RPMI8226 (cell line): ENCODE data around the gene ATP13A3.

ENCODE experiments used
- DNase-seq: peaks from one replicate; pipeline ENCODE4 v3.0.0-alpha.2; 2015

ATP13A3 gene

DNA sequence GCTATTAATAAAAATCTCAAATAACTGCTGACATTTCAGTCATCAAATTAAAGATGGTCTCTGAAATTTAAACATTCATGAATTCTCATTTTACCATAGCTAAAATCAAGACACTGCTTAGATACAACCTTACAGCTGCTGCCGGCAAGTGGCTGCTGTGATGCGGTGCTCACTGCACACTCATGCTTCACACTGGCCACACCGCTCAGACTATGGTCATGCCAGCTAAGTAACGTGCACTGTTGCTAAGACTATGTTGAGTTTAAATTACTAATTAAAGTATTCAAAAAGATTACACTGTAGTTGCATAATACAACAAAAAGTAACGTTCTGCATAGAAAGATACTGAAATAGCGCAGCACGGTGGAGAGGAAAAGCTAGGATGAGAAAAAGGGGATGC is 12.1 kb downstream of the ATP13A3 start:
- no peak for DNase-seq

DNA sequence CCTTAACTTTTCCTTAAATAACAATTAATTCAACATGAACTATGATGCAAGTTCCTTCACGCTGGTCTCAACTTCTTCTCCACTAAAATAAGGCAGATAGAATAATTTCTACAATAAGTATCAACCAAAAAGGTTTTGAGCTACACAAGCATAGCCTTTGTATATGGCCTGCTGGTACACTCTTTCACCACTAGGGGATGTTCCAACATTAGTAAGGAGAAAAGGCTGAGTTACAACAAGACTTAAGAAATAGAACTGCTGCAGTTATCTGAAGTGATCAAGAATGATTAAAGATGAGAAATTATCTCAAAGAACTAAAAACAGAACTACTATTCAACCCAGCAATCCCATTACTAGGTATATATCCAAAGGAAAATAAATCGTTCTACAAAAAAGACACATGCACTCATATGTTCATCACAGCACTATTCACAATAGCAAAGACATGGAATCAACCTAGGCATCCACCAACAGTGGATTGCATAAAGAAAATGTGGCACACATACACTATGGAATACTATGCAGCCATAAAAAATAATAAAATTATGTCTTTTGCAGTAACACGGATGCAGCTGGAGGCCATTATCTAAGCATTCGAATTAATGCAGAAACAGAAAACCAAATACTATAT is 14.4 kb downstream of the ATP13A3 start:
- peak; percentile 69 for DNase-seq

DNA sequence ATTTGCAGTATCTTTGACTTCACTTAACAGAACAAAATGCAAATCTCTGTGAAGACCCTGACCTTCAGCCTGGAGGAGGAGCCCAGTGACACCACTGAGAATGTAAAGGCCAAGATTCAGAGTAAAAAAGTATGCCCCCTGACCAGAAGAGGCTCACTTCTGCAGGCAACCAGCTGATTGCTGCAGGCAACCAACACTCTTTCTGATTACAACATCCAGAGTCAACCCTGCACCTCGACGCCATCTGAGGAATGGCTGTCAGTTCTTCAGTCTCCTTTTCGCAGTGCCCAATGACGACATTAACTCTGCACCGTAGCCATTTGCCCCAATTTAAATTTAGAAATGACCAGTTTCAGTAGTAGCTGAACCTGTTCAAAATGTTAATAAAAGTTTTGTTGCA is 14.9 kb downstream of the ATP13A3 start:
- no peak for DNase-seq

DNA sequence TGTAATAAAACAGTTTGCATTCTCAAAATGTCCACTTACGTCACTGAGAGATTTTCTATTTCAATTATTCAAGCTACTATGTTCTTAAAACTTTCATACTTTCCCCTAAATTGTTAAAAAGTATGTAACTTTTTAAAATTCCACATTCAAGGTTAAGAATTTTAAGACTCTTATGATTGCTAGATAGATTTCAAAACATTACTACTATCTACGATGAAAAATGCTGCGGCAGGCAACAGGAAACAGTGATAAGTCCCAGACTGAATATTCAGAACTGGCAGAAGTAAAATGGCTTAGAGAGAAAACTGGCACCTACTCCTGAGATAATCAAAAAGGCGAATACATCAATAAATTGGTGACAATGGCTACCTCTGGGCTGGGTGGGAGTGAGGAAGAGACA is 16.2 kb downstream of the ATP13A3 start:
- DNase-seq = no peak

DNA sequence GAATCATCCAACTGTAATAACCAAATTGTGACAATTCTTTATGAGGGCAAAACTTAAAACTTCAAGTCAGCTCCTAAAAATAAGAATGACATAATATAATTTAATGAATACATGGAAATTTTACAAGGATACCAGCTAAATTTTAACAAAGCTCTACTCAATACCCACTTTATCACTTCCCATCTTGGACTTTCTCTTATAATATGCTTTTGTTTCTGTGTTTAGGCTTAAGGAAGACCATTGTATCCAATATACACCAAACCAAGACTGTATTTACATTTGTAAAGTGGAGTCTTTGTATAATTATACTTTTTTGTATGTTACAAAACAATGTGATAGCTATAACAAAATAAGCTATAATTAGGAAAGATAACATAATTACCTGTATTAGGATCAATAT is 16.8 kb downstream of the ATP13A3 start:
- DNase-seq = no peak

DNA sequence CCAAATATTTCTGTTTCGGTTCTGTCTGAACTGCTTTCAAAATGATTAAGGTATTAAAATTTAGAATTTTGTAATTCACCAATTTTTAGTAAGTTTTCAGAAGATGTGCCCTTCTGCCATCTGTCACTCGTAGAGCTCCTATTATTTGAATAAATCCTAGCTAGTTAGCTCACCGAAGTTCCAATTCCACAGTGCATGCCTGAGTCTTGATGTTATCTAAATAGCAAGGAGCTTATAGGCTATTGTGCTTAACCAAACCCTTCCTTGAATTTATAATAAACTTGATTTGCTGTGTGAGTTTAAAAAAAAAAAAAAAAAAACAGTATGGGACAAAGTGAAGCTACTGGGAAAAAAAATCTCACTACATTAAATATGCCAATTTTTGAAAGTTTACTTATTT is 18.7 kb downstream of the ATP13A3 start:
- no peak for DNase-seq

DNA sequence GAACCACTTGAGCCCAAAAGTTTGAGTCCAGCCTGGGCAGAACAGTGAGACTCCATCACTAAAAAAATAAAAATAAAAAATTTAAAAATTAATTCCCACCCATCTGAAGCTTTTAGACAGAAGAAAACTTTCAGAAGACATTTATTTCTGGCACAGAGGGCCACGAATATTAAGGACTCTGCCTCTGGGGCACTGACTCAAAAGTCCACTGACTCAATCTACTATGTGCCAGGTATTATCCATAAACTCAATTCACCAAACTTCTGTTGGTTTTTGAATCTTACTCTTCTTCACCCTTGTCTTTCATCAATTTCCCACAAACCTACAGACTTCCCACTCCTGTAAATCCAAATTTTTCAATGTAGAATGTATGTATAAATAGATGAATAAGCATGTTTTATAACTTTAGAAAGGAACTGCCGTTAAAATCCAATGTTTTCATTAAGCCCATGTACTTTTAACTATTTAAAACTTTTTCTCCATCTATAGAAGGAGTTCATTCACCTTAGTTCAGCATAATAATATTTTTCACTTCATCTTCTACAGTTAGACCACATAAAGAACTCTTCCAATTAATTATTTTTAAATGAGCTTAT is 19.9 kb downstream of the ATP13A3 start:
- DNase-seq = no peak

DNA sequence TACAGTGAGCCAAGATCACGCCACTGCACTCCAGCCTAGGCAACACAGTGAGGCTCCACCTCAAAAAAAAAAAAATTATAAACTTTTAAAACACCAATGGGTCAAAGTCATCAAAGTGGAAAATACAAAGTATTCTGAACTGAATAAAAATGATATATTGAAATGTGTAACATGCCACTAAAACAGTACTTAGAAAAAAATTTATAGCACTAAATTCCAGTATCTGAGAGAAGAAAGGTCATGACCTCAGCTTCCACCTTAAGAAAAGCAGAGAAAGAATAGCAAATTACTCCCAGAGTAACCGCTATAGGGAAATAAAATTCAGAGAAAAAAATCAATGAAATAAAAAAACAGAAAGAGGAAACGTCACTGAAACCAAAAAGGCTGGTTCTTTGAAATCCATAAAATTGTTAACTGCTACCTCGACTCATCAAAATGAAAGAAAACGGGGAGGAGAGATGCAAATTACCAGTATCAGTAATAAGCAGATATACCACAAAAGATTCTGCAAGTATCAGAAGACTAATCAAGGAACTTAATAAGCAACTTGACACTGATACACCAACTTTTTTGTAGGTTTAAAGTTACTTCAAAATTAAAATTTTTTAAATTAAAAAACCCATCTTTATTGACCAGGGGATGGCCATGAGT is 20.8 kb downstream of the ATP13A3 start:
- DNase-seq = no peak

DNA sequence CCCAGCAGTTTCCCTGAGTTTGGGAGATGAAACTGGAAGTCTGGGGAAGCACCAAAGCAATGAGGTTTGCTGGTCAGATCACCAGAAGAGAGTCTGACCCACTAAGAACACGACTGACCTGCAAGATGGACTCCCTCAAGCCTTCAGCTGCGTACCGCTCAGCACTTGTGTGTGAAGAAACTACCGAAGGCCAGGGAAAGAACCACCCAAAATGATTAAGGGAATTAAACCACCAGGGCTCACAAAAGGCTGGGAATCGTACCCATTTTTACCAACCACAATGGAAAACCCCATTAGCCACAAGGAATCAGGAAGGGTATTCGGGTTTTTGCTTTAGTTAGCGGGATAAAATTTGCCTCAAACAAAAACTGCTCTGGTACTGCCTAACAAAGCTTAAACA is 21.6 kb downstream of the ATP13A3 start:
- DNase-seq = no peak

DNA sequence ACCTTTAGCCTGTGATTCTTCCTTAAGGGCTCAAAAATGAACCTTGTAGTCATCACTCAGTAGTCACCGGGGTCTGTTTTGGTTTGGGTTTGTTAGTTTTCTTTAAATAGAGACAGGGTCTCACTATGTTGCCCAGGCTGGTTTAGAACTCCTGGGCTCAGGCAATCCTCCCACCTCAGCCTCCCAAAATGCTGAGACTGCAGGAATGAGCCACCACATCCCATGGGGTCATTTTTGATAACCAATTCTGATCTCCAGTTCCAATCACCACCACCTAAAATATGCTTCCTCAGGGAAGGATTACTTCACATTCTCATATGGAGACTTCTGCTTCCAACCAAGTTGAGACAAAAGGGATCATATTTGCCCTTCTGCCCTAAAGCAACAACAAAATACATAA is 22.1 kb downstream of the ATP13A3 start:
- no peak for DNase-seq

DNA sequence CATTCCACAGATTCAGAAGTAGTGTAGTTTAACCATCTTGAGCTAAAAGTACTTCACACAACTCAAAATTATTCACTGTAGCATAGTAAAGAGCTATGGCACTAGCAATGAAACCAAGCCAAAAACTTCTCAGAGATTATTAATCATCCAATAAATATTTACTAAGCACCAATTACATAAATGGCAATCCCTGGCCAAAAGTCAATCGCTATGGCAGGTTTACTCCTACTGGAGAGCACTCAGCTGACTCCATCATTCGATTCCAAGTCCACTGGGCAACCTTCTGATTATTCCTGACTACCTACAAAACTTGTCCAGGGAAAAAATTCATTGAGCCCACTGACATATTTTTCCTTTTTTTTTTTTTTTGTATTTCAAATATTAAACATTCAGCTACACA is 23.9 kb downstream of the ATP13A3 start:
- DNase-seq = no peak

DNA sequence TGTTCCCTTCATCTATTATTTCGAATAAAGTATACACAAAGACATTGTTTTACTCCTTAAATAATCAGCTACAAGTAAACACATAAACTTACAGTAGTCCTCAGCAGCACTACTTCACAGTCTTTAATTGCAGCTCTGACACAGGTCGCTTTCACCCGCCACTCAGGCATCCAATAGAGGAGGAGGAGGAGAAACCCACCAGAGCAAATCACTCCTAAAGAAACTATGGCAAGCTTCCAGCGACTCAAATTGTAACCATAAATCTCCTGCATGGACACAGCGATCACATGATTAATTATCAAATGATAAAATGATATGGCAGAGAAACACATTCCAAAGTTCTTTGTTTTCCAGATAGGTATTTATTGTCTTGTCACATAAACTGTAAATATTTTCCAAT is 26.2 kb downstream of the ATP13A3 start:
- no peak for DNase-seq

DNA sequence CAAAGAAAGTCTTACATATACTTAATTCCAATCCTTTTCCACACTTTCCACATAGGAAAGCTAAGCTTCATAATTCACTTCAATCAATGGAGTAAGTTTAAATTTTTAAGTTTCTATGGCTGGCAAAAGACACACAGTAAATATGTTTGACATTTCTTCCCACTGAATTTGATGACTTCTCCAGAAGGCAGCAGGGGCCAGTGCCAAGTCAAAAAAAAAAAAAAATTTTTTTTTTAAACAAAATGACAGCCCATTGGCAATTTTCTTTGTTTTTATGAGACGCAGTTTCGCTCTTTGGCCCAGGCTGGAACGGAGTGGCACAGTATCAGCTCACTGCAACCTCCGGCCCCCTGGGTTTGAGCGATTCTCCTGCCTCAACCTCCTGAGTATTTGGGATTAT is 28.7 kb downstream of the ATP13A3 start:
- DNase-seq = no peak

DNA sequence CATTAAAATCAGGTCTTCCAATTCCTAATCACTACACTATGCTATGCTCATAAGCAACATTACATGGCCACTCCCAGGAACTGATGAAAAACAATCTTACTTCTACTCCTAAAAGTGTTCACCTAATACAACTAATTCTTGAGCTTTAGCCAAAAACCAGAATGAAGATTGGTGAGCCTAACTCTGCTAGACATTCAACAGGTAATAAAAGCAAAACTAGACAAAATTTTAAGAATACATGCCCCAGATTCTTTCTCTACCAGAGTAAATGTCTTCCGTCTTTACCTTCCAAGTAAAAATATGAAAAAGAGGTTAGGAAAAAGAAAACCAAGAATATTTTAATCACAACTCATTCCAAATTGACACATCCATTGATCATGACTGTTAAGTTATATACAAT is 31.3 kb downstream of the ATP13A3 start:
- DNase-seq = no peak

DNA sequence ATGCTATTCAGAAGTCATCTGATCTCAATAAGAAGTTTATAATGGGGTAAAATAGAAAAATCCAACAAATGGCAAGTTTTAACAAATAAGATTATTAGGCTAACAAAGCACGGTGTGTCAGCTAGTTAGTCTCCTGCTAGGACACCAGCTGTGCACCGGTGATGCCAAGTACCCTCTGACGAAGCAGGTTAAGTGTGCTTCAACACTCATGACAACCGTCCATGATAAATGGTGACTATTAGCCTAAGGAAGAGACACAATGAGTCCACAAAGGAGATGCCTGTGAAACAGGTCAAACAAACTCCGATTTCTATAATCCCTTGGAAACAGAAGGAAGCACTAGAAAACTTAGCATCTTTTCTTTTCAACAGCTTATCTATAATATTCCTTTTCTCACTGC is 36.5 kb downstream of the ATP13A3 start:
- DNase-seq = no peak

DNA sequence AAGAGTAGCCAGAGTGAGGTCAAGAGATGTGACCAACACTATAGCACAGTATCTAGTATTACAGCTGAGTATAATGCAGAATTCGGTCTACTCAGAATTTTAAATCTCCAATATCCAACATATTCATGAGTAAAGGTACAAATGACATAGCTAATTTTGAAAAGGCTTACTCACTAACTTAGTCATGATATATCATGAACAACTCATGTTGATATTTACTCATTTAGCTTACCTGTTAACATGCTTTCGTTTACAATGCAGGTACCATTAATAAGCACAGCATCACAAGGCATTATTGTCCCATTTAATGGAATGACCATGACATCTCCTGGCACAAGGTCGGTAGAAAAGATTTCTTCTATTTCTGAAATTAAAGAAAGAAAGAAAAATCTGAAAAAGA is 36.9 kb downstream of the ATP13A3 start:
- DNase-seq = no peak

DNA sequence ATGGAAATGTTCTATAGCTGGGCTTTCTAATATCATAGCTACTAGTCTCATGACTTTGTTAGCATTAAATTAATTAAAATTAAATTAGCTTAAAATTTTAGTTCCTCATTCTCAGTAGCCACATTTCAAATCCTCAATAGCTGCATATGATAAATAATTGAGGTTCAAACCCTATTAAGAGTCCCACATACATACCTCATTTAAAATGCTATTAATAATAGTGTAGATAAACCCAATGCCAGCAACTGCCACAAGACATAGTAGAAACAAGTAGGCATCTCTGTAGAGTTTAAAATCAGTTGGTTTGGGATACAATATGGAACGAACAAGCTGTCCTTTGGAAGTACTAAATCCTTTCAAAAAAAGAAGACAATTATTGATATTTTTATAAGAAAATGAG is 39.1 kb downstream of the ATP13A3 start:
- no peak for DNase-seq

DNA sequence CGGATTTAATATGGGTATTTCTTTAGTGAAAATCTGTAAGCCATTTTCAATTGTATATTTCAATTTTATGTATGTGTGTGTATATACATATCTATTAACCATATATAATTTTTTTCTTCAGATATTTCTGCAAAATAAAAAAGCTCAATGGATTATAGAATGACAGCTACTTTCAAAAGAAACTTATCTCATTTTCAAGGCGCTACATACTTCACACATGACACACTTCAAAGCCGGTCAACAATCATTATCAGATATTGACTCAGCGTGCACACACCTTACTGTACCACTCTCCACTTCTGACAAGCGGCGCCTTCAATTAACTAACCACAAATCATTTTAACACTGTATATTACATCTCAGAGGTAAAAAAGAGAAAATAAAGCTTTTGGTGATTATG is 39.6 kb downstream of the ATP13A3 start:
- DNase-seq = no peak

DNA sequence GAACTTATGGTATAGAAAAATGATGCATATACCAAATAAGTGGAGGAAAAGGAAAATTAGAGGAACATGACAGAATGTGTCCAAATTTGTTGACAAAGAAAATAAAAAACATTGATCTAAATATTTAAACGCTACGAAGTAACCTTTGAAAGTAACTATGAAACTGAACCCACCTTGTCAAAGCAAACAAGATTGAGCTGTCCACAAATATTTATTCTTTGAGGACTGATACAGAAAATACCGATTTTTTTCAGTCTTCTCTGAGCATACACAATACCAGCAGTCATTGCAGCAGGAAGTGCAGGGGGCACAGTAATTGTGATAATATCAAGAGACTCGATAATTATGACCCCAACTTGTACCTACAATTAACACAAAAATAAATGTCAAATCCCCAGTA is 40.0 kb downstream of the ATP13A3 start:
- no peak for DNase-seq

DNA sequence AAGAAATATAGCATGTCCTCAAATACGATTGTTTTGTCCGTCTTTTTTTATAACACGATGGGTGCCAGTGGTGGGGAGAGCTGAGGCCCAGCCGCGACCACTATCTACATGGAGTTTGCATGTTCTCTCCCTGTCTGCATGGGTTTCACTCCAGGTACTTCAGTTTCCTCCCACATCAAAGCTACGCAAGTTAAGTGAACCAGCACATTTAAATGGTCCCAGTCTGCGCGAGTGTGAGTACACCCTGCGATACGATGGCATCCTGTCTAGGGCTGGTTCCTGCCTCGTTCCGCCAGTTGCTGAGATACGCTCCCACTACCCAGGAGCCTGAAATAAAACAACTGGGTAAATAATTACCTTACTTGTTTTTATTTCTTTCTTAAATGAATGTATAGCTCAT is 40.6 kb downstream of the ATP13A3 start:
- DNase-seq = no peak

DNA sequence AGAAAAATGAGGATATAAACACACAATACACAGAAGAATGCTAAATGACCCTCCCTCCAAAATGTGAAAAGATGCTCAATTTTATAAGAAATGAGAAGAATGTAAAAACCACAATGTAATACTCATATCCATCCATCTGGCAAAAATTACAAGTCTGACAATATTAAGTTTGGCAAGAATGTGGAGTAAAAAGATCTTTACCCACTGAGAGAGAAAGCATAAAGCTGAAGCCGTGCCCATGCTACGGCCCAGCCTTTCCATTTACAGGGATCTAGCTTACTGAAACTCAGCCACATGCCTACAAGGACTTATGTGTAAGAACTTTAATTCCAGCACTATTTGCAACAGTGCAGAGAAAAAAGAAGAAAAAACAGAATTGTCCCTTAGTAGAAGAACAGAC is 42.9 kb downstream of the ATP13A3 start:
- DNase-seq = no peak

DNA sequence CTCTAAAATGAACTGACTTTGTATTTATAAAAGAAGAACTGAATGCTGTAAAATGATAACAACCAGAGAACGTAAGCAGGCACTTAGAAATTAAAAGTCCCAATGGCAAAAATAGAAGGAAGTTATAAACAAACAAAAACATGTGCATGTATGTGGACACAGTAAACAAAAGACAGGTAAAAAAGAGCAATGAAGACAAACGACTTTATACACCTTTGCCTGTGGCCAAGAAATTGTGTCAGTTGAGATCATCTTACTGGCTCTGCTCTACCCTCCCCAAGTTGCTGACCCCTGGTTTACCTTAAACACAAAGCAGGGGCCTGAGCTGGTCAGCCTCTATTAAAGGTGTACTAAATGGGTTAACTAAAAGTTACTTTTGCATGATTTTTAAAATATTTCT is 46.0 kb downstream of the ATP13A3 start:
- no peak for DNase-seq

DNA sequence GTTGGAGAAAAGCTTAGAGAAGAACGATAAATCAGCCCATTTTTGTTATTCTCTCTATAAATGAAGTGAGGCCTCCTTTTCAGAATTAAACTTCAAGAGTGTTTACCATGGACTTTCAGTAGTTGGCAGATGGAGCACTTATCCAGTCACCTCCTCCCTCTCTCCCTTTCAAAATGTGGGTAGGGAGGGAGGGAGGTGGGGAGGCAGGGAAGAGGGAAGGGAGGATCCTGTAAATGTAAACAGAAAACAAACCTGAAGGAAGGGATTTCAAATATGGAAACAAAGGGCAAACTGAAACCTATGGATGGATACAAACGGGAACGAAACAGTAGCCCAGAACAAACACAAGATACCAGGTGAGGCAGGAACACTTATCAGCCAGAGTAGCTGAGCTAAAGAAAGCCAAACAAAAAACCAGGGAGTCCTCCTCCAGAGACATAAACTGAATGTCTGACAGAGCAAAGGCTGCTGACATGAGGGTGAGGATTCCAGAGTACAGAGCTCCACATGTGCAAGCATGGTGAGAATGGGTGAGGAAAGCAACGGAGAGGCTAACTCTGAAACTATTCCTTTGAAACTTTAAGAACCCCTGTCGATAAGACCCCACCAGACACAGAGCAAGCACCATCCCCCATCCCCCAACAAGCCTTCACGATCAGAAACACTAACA is 46.8 kb downstream of the ATP13A3 start:
- DNase-seq = no peak

DNA sequence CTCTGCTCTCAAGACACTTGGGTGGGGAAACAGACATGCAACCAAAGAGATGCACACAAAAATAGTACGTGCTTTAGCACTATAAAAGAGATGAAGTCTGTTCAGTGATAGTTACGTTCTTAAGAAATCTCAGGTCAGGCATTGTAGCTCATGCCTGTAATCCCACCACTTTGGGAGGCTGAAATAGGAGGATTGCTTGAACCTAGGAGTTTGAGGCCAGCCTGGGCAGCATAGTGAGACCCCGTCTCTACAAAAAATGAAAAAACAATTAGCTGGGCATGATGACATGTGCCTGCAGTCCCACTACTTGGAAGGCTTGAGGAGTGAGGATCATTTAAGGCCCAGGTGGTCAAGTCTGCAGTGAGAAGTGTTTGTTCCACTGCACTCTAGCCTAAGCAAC is 52.3 kb downstream of the ATP13A3 start:
- no peak for DNase-seq
